GM21526 (cell line): Measurements from ENCODE around the gene BTN2A1.

Experiments used
- ATAC-seq: cut with Tn5 transposase; IDR thresholded peaks from one replicate; pipeline ENCODE4 v1.9.1; 2021; ENCODE audit warnings: moderate library complexity; ENCODE audit not compliant: unreplicated experiment, low FRiP score

Gene BTN2A1

GRCh38 chr6:26464416-26465131, 6.8 kb downstream of the BTN2A1 start:
- no peak for ATAC-seq

- ATAC-seq = no peak
Measured at GRCh38 chr6:26465776-26466175, 8.0 kb downstream of the BTN2A1 start.

- ATAC-seq = no peak
Measured at GRCh38 chr6:26468829-26469228, 11.1 kb downstream of the BTN2A1 start.

- no peak for ATAC-seq
Measured at GRCh38 chr6:26470643-26471042, 12.9 kb downstream of the BTN2A1 start.

GRCh38 chr6:26471970-26472369, 14.2 kb downstream of the BTN2A1 start:
- no peak for ATAC-seq

- no peak for ATAC-seq
Measured at GRCh38 chr6:26472549-26473290, 15.0 kb downstream of the BTN2A1 start.

GRCh38 chr6:26473429-26473757, 15.6 kb downstream of the BTN2A1 start:
- ATAC-seq = no peak

- peak; percentile 82 for ATAC-seq
Measured at GRCh38 chr6:26473758-26474438, 16.1 kb downstream of the BTN2A1 start.

GRCh38 chr6:26474439-26474881, 16.7 kb downstream of the BTN2A1 start:
- ATAC-seq = no peak

- ATAC-seq = no peak
Measured at GRCh38 chr6:26475823-26476729, 18.3 kb downstream of the BTN2A1 start.

GRCh38 chr6:26476896-26477295, 19.1 kb downstream of the BTN2A1 start:
- ATAC-seq = no peak

- ATAC-seq = no peak
Measured at GRCh38 chr6:26477426-26477825, 19.7 kb downstream of the BTN2A1 start.

- ATAC-seq = no peak
Measured at GRCh38 chr6:26478100-26478984, 20.6 kb downstream of the BTN2A1 start.

- no peak for ATAC-seq
Measured at GRCh38 chr6:26478985-26479278, 21.2 kb downstream of the BTN2A1 start.

GRCh38 chr6:26482338-26482737, 24.6 kb downstream of the BTN2A1 start:
- no peak for ATAC-seq

GRCh38 chr6:26483727-26484126, 26.0 kb downstream of the BTN2A1 start:
- no peak for ATAC-seq

GRCh38 chr6:26484161-26484560, 26.4 kb downstream of the BTN2A1 start:
- ATAC-seq = no peak

- ATAC-seq = no peak
Measured at GRCh38 chr6:26485112-26485780, 27.5 kb downstream of the BTN2A1 start.

- no peak for ATAC-seq
Measured at GRCh38 chr6:26486358-26486757, 28.6 kb downstream of the BTN2A1 start.
